ENCODE results near the gene NOD2. TPM values are rescaled to one million over a fixed set of nuclear protein-coding genes. Genes with fewer than 3 reads are reported as not detected.

NOD2 gene
- total RNA-seq, 1 experiment from 2014 or later, result 5.4 TPM

GRCh38 chr16:50696575-50697420, 3.4 kb downstream of the NOD2 start:
- no peak overlapping the region for H2AFZ ChIP-seq (ENCODE audit: low read depth, low read length, poor library complexity, severe bottlenecking)
- peak overlapping the region in 1 of 2 experiments; percentile 12; a peak in 1 of 4 replicates for H3K4me3 ChIP-seq (replicated peaks in 1 of 2; ENCODE audit: low read depth in 1 of 2, low read length in 2 of 2)
- no peaks in the 10 kb centered on the region for H3K27me3 ChIP-seq (ENCODE audit: insufficient read depth, low read length)
- no peaks in the 10 kb centered on the region for H3K79me2 ChIP-seq (ENCODE audit: insufficient read depth, low read length)
- peak overlapping the region; percentile 41; the same call in 1 of the 2 replicates for H3K27ac ChIP-seq (ENCODE audit: low read depth, low read length)
- peaks cover 18 to 34% of the 10 kb centered on the region in 2 experiments for H3K4me1 ChIP-seq (ENCODE audit: control insufficient read depth in 1 of 2, insufficient read depth in 2 of 2, low read length in 2 of 2)
- ChIA-PET RAD21 (ENCODE audit: low non-redundant PET in 1 of 2, low total read pairs in 2 of 2, uncharacterized antibody in 2 of 2, unreplicated experiment in 2 of 2) (interaction anchor here in 1 of 2 experiments (0.8 kb wide), 1 partner anchor 110 kb away, joined by 3 read pairs; no protein-coding TSS in a partner anchor), CTCF (interaction anchor here (0.6 to 1.0 kb wide), 4 partner anchors 31 to 110 kb away, joined by 3 to 7 read pairs (median 4); no protein-coding TSS in a partner anchor), POLR2A (no interaction called here)
- no TSS peak for BruUV-seq (replicated peaks)
- ATAC-seq (peak; percentile 86), DNase-seq (ENCODE audit: low read depth, low spot score) (peak; percentile 81)
- no peaks in the 10 kb centered on the region for H3K9me2 ChIP-seq (ENCODE audit: insufficient read depth)
- H3K4me2 ChIP-seq (ENCODE audit: low read length), result peak overlapping the region; percentile 70
- intact Hi-C loops (cut with micrococcal nuclease), result no loop called here
- no peaks in the 10 kb centered on the region for H4K20me1 ChIP-seq (ENCODE audit: insufficient read depth)
- TF ChIP-seq POLR2AphosphoS5 (IDR thresholded peaks at IDR 0.05; ENCODE audit: low read depth, low read length) (peak; percentile 65), ZFX (IDR thresholded peaks at IDR 0.05) (no peak)
- TF ChIP-seq, protein P1, sequence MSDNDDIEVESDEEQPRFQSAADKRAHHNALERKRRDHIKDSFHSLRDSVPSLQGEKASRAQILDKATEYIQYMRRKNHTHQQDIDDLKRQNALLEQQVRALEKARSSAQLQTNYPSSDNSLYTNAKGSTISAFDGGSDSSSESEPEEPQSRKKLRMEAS (IDR thresholded peaks at IDR 0.05), result peak; percentile 73
- H3K9me3 ChIP-seq (ENCODE audit: control insufficient read depth in 1 of 2, insufficient read depth in 1 of 2, low read depth in 1 of 2, low read length in 2 of 2), result no peaks in the 10 kb centered on the region
- peak overlapping the region; percentile 31 for H3K9ac ChIP-seq (ENCODE audit: low read length)
- H3K36me3 ChIP-seq (ENCODE audit: control insufficient read depth in 1 of 2, insufficient read depth in 2 of 2, low read length in 2 of 2), result no peaks in the 10 kb centered on the region

DNA sequence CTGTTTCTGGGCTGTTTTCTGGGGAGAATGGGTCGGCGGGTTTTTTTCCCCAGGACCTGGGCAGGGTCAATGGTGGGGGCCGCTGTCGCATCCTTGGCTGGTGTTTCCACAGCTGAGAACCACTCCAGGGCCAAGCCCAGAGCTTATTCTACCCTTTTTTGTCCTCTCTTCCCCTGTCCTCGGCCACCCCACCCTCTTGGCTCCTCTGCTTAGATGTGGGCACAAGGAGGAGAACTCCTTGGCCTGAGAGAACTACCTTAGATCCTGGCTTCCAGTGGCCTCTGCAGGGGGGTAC, 4.0 kb downstream of the NOD2 start:
- intact Hi-C loops (cut with micrococcal nuclease), result no loop called here
- ATAC-seq, result no peak
- no TSS peak for BruUV-seq (replicated peaks)
- Histone ChIP-seq H3K9me3 (ENCODE audit: control insufficient read depth in 1 of 2, insufficient read depth in 1 of 2, low read depth in 1 of 2, low read length in 2 of 2) (no peaks in the 10 kb centered on the region), H3K4me3 (replicated peaks in 1 of 2; ENCODE audit: low read depth in 1 of 2, low read length in 2 of 2) (no peak overlapping the region), H3K27me3 (ENCODE audit: insufficient read depth, low read length) (no peaks in the 10 kb centered on the region), H4K20me1 (ENCODE audit: insufficient read depth) (no peaks in the 10 kb centered on the region), H3K9me2 (ENCODE audit: insufficient read depth) (no peaks in the 10 kb centered on the region), H3K9ac (ENCODE audit: low read length) (no peak overlapping the region), H3K4me1 (ENCODE audit: control insufficient read depth in 1 of 2, insufficient read depth in 2 of 2, low read length in 2 of 2) (peaks cover 18 to 34% of the 10 kb centered on the region in 2 experiments), H3K4me2 (ENCODE audit: low read length) (peak overlapping the region; percentile 70; the same call in 1 of the 2 replicates), H3K79me2 (ENCODE audit: insufficient read depth, low read length) (no peaks in the 10 kb centered on the region), H2AFZ (ENCODE audit: low read depth, low read length, poor library complexity, severe bottlenecking) (no peak overlapping the region), H3K27ac (ENCODE audit: low read depth, low read length) (peak overlapping the region; percentile 41; the same call in 1 of the 2 replicates), H3K36me3 (ENCODE audit: control insufficient read depth in 1 of 2, insufficient read depth in 2 of 2, low read length in 2 of 2) (no peaks in the 10 kb centered on the region)
- TF ChIP-seq, protein P2, sequence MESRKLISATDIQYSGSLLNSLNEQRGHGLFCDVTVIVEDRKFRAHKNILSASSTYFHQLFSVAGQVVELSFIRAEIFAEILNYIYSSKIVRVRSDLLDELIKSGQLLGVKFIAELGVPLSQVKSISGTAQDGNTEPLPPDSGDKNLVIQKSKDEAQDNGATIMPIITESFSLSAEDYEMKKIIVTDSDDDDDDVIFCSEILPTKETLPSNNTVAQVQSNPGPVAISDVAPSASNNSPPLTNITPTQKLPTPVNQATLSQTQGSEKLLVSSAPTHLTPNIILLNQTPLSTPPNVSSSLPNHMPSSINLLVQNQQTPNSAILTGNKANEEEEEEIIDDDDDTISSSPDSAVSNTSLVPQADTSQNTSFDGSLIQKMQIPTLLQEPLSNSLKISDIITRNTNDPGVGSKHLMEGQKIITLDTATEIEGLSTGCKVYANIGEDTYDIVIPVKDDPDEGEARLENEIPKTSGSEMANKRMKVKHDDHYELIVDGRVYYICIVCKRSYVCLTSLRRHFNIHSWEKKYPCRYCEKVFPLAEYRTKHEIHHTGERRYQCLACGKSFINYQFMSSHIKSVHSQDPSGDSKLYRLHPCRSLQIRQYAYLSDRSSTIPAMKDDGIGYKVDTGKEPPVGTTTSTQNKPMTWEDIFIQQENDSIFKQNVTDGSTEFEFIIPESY (IDR thresholded peaks at IDR 0.05; ENCODE audit: extremely low read depth, insufficient replicate concordance, low read length), result no peak
- TF ChIP-seq EZH2phosphoT487 (IDR thresholded peaks at IDR 0.05; ENCODE audit: borderline replicate concordance), result no peak
- TF ChIP-seq POLR2AphosphoS5 (IDR thresholded peaks at IDR 0.05; ENCODE audit: low read depth, low read length), result no peak
- TF ChIP-seq JUND (IDR thresholded peaks at IDR 0.05), result no peak
- no peak for TF ChIP-seq TCF7L2 (IDR thresholded peaks at IDR 0.05; ENCODE audit: borderline replicate concordance, extremely low read depth, insufficient read depth, insufficient read length)
- TF ChIP-seq SIN3A (IDR thresholded peaks at IDR 0.05; ENCODE audit: low read depth), result no peak
- no peak for TF ChIP-seq SRF (IDR thresholded peaks at IDR 0.05; ENCODE audit: low read depth)
- no peak for TF ChIP-seq ATF3 (IDR thresholded peaks at IDR 0.05)
- no peak for TF ChIP-seq POLR2A (IDR thresholded peaks at IDR 0.05; ENCODE audit: borderline replicate concordance, extremely low read depth, insufficient read depth, insufficient read length)
- no peak for TF ChIP-seq CBX3 (IDR thresholded peaks at IDR 0.05; ENCODE audit: low read depth)
- POLR2A ChIA-PET, result no interaction called here
- RAD21 ChIA-PET (ENCODE audit: low non-redundant PET in 1 of 2, low total read pairs in 2 of 2, uncharacterized antibody in 2 of 2, unreplicated experiment in 2 of 2), result no interaction called here
- CTCF ChIA-PET, result interaction anchor here (0.7 kb wide), 1 partner anchor 109 kb away, joined by 6 read pairs; no protein-coding TSS in a partner anchor
- DNase-seq (ENCODE audit: low read depth, low spot score), result no peak
